ENCODE data around the gene LILRA6. TPM values are rescaled to one million over a fixed set of nuclear protein-coding genes. Genes with fewer than 3 reads are reported as not detected.
A peak's percentile ranks its signal among the peaks of the same experiment; 100 is the strongest.

LILRA6 gene
- total RNA-seq, 1 experiment from 2014 or later: not detected

DNA sequence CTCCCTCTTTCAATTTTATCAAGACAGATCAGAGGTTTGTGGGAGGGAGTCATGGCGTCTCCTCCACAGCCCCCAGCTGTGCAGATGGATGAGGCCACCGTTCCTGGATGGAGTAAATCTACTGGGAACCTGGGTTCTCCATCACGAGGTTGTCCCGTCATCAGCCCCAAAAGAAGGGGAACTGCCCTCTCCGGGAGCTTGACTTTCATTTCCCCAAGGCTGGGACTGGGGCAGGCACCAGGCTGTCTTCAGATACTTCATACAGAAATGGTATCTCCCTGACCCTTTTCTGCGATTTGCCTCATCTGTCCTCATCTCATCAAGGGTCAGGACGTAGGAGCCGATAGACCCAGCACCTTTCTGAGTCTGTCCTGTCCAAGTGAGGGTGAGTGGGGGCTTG is 28.5 kb upstream of the LILRA6 start:
- CTCF ChIA-PET: no interaction called here
- no TSS peak for BruUV-seq (replicated peaks)
- no peaks in the 10 kb centered on the region for H3K4me1 ChIP-seq (ENCODE audit: insufficient read depth, low read length, poor library complexity, severe bottlenecking)
- H3K4me3 ChIP-seq (ENCODE audit: low read depth, low read length, poor library complexity, severe bottlenecking): no peak overlapping the region
- H3K9me3 ChIP-seq (ENCODE audit: low read depth, low read length, poor library complexity, severe bottlenecking): no peaks in the 10 kb centered on the region
- intact Hi-C loops (cut with micrococcal nuclease; ENCODE audit: unreplicated experiment): no loop called here
- no peak overlapping the region for H3K27ac ChIP-seq (ENCODE audit: low read depth, low read length, poor library complexity, severe bottlenecking)
- POLR2A ChIA-PET (ENCODE audit: low non-redundant PET): no interaction called here
- TF ChIP-seq EZH2 (IDR thresholded peaks at IDR 0.05; ENCODE audit: borderline replicate concordance, low read depth, low read length, poor library complexity, severe bottlenecking): no peak
- TF ChIP-seq, protein P1, sequence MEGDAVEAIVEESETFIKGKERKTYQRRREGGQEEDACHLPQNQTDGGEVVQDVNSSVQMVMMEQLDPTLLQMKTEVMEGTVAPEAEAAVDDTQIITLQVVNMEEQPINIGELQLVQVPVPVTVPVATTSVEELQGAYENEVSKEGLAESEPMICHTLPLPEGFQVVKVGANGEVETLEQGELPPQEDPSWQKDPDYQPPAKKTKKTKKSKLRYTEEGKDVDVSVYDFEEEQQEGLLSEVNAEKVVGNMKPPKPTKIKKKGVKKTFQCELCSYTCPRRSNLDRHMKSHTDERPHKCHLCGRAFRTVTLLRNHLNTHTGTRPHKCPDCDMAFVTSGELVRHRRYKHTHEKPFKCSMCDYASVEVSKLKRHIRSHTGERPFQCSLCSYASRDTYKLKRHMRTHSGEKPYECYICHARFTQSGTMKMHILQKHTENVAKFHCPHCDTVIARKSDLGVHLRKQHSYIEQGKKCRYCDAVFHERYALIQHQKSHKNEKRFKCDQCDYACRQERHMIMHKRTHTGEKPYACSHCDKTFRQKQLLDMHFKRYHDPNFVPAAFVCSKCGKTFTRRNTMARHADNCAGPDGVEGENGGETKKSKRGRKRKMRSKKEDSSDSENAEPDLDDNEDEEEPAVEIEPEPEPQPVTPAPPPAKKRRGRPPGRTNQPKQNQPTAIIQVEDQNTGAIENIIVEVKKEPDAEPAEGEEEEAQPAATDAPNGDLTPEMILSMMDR (conservative IDR thresholded peaks at IDR 0.05; ENCODE audit: low read depth, low read length): no peak
- peaks cover 35% of the 10 kb centered on the region for H3K27me3 ChIP-seq (replicated peaks; ENCODE audit: insufficient read depth, low read depth, low read length, poor library complexity)
- no peaks in the 10 kb centered on the region for H3K36me3 ChIP-seq (ENCODE audit: insufficient read depth, low read length, poor library complexity, severe bottlenecking)
- DNase-seq (ENCODE audit: low spot score): no peak

DNA sequence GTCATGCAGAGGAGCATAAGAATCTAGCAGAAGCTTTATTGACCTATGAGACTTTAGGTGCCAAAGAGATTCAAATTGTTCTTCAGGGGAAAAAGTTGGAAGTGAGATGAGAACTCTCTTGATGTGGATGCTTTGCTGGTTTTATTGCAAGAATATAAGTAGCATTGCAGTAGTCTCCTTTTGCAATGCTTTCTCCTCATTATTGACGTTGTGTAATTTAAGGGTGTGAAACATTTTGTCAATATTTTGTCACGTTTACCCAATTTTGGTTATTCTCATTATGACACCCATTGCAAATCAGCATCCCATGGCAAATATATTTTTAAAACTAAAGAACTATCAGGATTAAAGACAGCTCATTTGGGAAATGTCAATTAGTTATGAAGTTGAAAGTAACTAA is 26.3 kb upstream of the LILRA6 start:
- no peak for TF ChIP-seq EZH2 (IDR thresholded peaks at IDR 0.05; ENCODE audit: borderline replicate concordance, low read depth, low read length, poor library complexity, severe bottlenecking)
- TF ChIP-seq, protein P1 (conservative IDR thresholded peaks at IDR 0.05; ENCODE audit: low read depth, low read length): no peak
- Histone ChIP-seq H3K27ac (ENCODE audit: low read depth, low read length, poor library complexity, severe bottlenecking) (no peak overlapping the region), H3K9me3 (ENCODE audit: low read depth, low read length, poor library complexity, severe bottlenecking) (no peaks in the 10 kb centered on the region), H3K4me1 (ENCODE audit: insufficient read depth, low read length, poor library complexity, severe bottlenecking) (no peaks in the 10 kb centered on the region), H3K36me3 (ENCODE audit: insufficient read depth, low read length, poor library complexity, severe bottlenecking) (no peaks in the 10 kb centered on the region), H3K4me3 (ENCODE audit: low read depth, low read length, poor library complexity, severe bottlenecking) (no peak overlapping the region), H3K27me3 (replicated peaks; ENCODE audit: insufficient read depth, low read depth, low read length, poor library complexity) (peaks cover 23% of the 10 kb centered on the region)
- intact Hi-C loops (cut with micrococcal nuclease; ENCODE audit: unreplicated experiment): no loop called here
- ChIA-PET CTCF (no interaction called here), POLR2A (ENCODE audit: low non-redundant PET) (no interaction called here)
- no peak for DNase-seq (ENCODE audit: low spot score)
- no TSS peak for BruUV-seq (replicated peaks)

DNA sequence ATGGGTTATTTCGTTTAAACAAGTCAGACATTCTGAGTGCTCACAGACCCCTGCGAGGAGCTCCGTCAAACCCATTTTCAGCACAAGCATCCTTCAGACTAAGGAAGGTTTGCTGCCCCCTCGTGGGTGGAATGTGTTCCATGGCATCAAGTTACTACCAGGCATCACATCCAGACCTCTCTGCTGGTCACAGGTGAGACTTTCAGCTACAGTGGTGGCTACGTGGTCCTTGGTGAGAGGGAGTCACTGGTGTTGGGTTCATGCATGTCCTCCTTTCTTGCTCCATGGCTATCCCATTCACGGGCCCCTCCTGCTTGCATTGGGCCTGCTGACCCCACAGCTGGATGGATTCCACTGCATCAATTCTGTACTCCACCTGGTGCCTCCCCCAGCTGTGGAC is 23.5 kb upstream of the LILRA6 start:
- ChIA-PET POLR2A (ENCODE audit: low non-redundant PET) (no interaction called here), CTCF (interaction anchor here (0.5 to 1.1 kb wide), 6 partner anchors 9 to 446 kb away, joined by 3 to 5 read pairs (median 3); partner anchors contain the start of genes CNOT3 and LILRB5)
- Histone ChIP-seq H3K4me1 (ENCODE audit: insufficient read depth, low read length, poor library complexity, severe bottlenecking) (no peaks in the 10 kb centered on the region), H3K27ac (ENCODE audit: low read depth, low read length, poor library complexity, severe bottlenecking) (no peak overlapping the region), H3K27me3 (replicated peaks; ENCODE audit: insufficient read depth, low read depth, low read length, poor library complexity) (peaks cover 15% of the 10 kb centered on the region), H3K36me3 (ENCODE audit: insufficient read depth, low read length, poor library complexity, severe bottlenecking) (no peaks in the 10 kb centered on the region), H3K4me3 (ENCODE audit: low read depth, low read length, poor library complexity, severe bottlenecking) (no peak overlapping the region), H3K9me3 (ENCODE audit: low read depth, low read length, poor library complexity, severe bottlenecking) (no peaks in the 10 kb centered on the region)
- peak; percentile 76 for DNase-seq (ENCODE audit: low spot score)
- TF ChIP-seq, protein P1 (conservative IDR thresholded peaks at IDR 0.05; ENCODE audit: low read depth, low read length): peak; percentile 77
- TF ChIP-seq EZH2 (IDR thresholded peaks at IDR 0.05; ENCODE audit: borderline replicate concordance, low read depth, low read length, poor library complexity, severe bottlenecking): no peak
- no TSS peak for BruUV-seq (replicated peaks)
- intact Hi-C loops (cut with micrococcal nuclease; ENCODE audit: unreplicated experiment): no loop called here

Data from A673 (cell line).